Ramos (cell line): ENCODE data around the gene GRK5.
"Not testable (repeated sequence)": the region's sequence is repeated elsewhere in the genome, so short reads cannot be mapped to it uniquely, and the experiment has no call there.

Experiments used
- in situ Hi-C: fragments of 300-500 bp; cut with MboI; formaldehyde crosslinking; loops from one replicate; pipeline ENCODE4 v1.14.3; 2022; ENCODE audit warnings: low sequenced_read_pairs; ENCODE audit not compliant: unreplicated experiment

The GRK5 gene

DNA sequence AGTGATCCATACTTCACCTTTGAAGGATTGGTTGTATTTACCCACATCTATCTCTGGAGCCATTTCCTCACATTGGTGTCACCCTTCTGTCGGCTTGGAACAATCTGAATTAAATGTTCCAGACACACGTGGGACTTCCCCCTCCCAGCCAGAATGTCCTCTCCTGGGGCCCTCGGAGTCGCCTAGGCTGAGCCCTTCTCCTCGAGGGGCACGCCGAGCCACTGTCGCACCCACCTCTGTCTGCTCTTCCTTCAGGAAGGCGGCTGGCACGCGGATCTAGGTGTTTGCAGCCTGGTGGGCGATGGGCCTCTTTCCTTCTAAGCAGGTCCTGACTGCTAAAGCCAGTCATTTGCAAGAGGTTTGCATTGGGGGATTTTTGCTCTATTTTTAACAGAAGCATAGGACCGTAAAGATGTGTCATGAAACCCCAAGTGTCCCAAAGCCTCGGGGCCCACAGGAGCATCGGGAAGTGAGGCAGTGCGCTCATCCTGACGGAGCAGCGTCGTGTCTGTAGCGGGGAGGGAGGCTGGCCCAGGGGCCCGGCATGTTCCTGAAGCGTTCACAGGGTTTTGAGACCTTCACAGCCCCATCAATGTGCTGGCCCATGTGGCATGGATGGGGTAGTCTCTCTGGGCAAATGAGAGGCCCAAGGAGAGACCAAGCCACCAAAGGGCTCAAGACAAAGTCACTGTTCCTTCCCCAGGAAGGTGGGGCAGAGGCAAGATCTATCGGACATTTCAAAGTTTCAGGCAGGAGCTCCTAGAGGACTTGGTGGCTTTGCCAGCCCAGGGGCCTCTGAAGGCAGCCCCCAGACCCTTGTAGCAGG, 248.5 kb downstream of the GRK5 start:
- in situ Hi-C loops = no loop called here

- in situ Hi-C loops = no loop called here
These were observed 249.1 kb downstream of the GRK5 start for GRCh38 chr10:119456435-119456810.

DNA sequence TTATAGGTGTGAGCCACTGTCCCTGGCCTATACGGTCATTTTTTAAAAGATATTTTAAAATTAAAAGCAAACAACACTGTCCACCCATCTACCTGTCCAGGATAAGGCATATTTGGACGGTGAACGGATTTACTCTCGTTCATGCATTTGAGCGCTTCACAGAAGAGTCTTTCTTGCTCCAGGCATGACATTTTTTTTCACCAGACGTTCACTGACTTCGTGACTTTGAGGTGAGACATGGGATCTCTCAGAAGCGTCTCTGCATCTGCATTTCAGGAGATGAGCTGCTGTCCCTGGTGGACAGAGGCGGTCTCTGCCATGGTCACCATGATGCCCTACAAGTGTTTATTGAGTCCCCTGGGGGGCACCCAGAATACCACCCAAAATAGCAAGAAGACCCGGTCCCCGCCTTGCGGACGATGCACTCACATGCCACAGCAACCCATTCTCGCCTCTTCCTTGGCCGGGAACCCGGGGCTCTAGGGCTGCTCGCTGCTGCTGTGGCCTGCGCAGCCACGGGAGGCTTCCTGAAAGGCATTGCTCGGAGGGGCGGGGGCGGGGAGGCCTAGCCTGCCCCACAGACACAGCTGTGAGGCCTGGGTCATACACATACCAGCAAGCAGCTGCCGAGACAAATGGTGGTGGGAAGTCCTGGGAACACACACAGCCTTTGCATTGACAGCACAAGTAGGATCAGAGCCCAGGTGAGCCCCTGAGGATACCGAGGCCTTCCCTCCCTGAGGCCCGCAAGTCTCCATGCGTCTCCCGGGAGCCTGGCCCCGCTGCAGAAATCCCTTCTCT, 250.8 kb downstream of the GRK5 start:
- in situ Hi-C loops = no loop called here

DNA sequence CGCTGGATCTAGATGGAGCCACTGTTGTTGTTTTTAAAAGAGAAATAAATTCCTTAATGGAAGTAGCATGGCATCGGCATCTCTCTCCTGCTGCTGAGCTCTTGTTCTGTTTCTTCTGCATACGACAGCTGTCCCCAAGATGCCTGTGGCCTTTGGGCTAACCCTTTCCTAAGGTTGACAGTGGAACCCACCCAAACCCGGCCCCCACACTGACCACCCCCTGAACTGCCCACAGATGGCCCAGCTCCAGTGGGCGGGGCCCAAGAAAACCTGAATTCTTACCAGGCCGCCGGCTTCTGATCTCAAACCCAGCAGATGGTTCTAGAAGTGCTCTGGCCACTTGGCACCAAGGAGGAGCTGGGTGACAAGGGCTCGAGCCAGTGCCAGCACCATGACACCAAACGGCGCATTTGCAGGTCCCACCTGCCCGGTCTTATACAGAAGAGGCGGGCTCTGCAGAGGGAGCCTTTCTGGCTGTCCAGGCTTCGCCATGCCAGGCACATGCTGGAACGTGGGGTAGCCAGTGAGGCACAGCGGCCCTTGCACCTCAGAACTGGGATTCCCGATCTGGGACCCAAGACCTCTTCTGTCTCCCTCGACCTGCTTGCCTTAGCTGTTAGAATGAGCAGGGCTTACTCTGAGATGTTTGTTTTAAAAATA, 252.4 kb downstream of the GRK5 start:
- in situ Hi-C loops = no loop called here

GRCh38 chr10:119460369-119461195, 253.2 kb downstream of the GRK5 start:
- in situ Hi-C loops = no loop called here

DNA sequence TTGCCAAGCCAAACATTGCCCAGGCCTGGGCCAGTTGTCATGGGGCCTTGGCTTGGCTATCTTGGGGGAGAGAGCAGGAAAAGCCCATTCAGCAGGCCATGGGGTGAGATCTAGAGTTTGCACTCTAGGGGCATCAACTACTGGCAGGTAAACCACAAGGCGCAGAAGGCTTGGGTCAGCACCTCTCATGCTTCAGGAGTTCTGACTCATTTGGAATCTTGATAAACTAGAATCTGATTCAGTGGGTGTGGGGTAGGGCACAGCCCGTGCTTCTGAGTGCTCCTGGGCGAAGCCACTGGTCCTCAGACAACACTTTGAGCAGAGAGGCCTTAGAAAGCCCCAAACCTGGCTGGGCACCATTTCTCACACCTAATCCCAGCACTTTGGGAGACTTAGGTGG, 254.0 kb downstream of the GRK5 start:
- in situ Hi-C loops = no loop called here

DNA sequence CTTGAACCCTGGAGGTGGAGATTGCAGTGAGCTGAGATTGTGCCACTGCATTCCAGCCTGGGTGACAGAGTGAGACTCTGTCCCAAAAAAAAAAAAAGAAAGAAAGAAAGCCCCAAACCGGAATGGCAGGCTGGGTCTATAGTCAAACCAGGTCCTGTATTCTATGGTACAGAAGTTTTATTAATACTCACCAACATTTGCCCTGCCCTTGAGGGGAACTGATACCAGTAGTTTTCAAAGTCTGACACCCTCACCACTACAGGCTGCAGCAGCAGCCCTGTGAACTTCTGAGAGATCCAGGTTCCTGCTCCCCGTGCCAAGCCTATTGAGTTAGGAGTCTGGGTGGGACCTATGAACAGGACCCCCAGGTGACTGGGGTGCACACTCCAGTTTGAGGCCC, 254.6 kb downstream of the GRK5 start:
- in situ Hi-C loops = no loop called here

GRCh38 chr10:119462773-119463172, 255.4 kb downstream of the GRK5 start:
- in situ Hi-C loops = no loop called here

- in situ Hi-C loops = not testable (repeated sequence)
These were observed 255.8 kb downstream of the GRK5 start for GRCh38 chr10:119463195-119463594.

DNA sequence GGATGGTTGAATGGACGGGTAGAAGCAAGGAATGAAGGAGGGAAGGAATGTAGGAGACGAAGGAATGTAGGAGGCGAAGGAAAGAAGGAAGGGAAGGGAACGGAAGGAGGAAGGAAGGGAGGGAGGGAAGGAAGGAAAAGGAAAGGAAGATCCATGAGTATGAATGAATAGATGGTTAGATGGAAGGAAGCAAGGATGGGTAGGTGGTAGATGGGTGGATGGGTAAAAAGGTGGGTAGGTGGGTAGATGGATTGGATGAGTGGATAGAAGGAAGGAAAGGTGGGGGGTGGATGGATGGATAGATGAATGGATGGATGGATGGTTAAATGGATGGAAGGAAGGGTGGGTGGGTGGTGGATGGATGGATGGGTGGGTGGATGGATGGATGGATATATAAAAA, 257.7 kb downstream of the GRK5 start:
- in situ Hi-C loops = no loop called here

DNA sequence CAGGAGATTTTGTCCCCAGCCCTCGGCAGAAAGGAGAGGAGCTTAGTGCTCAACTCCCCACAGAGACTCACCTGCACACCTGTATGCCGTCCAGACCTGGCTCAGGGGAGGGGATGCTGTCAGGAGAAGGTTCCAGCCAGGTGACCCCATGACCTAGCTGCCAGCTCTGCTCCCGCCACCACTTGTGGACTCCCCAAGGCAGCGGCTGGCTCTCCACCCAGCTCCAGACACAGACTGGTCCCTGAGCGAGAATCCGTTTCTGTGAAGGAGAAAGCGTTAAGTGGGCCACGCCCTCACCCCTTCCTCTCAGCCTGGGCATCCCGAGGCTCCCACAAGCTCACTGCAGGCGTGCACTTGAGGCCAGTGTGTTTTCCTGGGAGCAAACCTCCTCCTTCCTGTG, 258.7 kb downstream of the GRK5 start:
- in situ Hi-C loops = no loop called here

DNA sequence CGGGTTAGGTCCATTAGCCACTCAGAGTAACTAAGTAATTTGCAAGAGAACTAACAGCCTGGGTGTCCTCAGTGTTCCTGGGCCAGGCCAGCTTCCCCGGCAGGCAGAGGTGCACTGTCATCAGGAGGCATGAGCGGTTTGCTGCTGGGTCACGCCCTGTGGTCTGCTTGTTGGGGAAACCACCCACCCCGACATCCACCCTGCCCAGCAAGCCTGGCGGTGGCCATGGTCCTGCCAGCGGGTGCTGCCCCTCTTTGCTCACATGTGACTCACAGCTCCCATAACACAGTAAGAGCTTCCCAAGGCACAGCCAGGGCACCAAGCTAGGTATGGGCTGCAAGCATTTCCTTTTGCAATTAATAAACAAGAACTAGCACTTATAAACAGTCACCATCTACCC, 259.3 kb downstream of the GRK5 start:
- in situ Hi-C loops = no loop called here

GRCh38 chr10:119468542-119469324, 261.4 kb downstream of the GRK5 start:
- in situ Hi-C loops = no loop called here

GRCh38 chr10:119469325-119469707, 261.9 kb downstream of the GRK5 start:
- in situ Hi-C loops = no loop called here

- in situ Hi-C loops = no loop called here
These were observed 262.5 kb downstream of the GRK5 start for GRCh38 chr10:119469846-119470245.

GRCh38 chr10:119470920-119471702, 263.7 kb downstream of the GRK5 start:
- in situ Hi-C loops = no loop called here

- in situ Hi-C loops = no loop called here
These were observed 266.4 kb downstream of the GRK5 start for GRCh38 chr10:119473771-119474170.

DNA sequence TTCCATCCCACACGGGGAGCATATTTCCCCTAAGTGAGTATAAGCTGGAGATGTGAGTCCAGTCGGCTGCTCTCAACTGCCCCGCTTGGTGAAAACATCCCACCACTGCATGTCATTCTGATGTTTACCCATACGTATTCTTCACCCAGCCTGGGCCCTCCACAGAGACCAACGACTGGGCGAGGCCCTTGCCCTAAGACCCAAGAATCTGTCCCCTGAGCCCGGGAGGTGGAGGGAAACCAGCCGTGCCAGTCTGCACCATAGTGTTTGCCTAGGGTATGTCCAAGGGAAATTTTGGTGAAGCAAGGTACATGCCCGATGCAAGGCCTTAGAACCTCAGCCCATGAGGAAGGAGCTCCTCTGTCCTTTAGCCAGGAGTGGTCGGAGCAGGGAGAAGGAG, 267.2 kb downstream of the GRK5 start:
- in situ Hi-C loops = no loop called here

- in situ Hi-C loops = no loop called here
These were observed 270.1 kb downstream of the GRK5 start for GRCh38 chr10:119477444-119477843.
